Panc1 (cell line): ENCODE data around the gene MYO7A.

Source experiments
- CTCF ChIP-seq: fragments of 450-650 bp; IDR thresholded peaks from 2 replicates; pipeline ENCODE4 v1.5.1; 2017; ENCODE audit warnings: mild to moderate bottlenecking
- POLR2AphosphoS5 ChIP-seq: IDR thresholded peaks from 2 replicates; pipeline ENCODE4 v1.6.1; 2012; ENCODE audit warnings: mild to moderate bottlenecking, low read depth, low read length, moderate library complexity

GRCh38 chr11:77207618-77208313, 79.7 kb downstream of the MYO7A start:
- TF ChIP-seq CTCF: no peak
- no peak for TF ChIP-seq POLR2AphosphoS5
